Tibial artery (tissue), 4 donors: Measurements from ENCODE around the gene LDLRAD2.

ENCODE experiments used
- DNase-seq, 2 donors: peaks; one replicate each; pipeline ENCODE4 v3.0.0-alpha.2; 2019
- H3K27ac ChIP-seq, 2 donors: fragments of 200-600 bp; sonication (generic) in 1 of 2; 1 replicate in 1 of 2; 2 replicates in 1 of 2; pipeline ENCODE4 v1.5.1; 2018 to 2019; ENCODE audit warnings: mild to moderate bottlenecking in 1 of 2
- H3K27me3 ChIP-seq, 2 donors: fragments of 200-600 bp; sonication (generic) in 1 of 2; one replicate each; pipeline versions ENCODE4 v1.5.1 to v1.6.0; 2016 to 2019
- H3K36me3 ChIP-seq, 3 donors: fragments of 200-600 bp; sonication (generic) in 2 of 3; one replicate each; pipeline ENCODE4 v1.5.1; 2016 to 2019; ENCODE audit warnings: mild to moderate bottlenecking in 2 of 3
- H3K4me1 ChIP-seq, 4 donors: fragments of 200-600 bp; sonication (generic) in 2 of 4; 1 replicate in 3 of 4; 2 replicates in 1 of 4; pipeline ENCODE4 v1.5.1; 2016 to 2019
- H3K4me3 ChIP-seq, 2 donors: fragments of 200-600 bp; sonication (generic) in 1 of 2; 1 replicate in 1 of 2; 2 replicates in 1 of 2; pipeline ENCODE4 v1.5.1; 2018 to 2019; ENCODE audit warnings: mild to moderate bottlenecking in 2 of 2
- H3K9me3 ChIP-seq, 3 donors: fragments of 200-600 bp; sonication (generic) in 1 of 3; one replicate each; pipeline ENCODE4 v1.5.1; 2016 to 2019
- intact Hi-C: fragments of 100-400 bp; cut with DNase I; formaldehyde crosslinking; loops from one replicate; pipeline ENCODE4 v1.15.0; 2023; ENCODE audit warnings: low total_unique reads
- TF ChIP-seq, protein P1 (sequence below), 2 experiments: fragments of 200-600 bp in 1 of 2; fragments of 450-650 bp in 1 of 2; IDR thresholded peaks; one replicate each; pipeline ENCODE4 v1.5.1; 2017 to 2019; ENCODE audit warnings: antibody characterized with exemption in 2 of 2, mild to moderate bottlenecking in 1 of 2, moderate library complexity in 1 of 2

LDLRAD2 gene

GRCh38 chr1:21843208-21843607 lies 31.1 kb downstream of the LDLRAD2 start:
- no peak overlapping the region for H3K27ac ChIP-seq
- no peak overlapping the region for H3K4me3 ChIP-seq
- DNase-seq: no peak
- H3K36me3 ChIP-seq: peaks cover 100% of the 10 kb centered on the region in 3 donors
- H3K9me3 ChIP-seq: no peaks in the 10 kb centered on the region
- intact Hi-C loops: no loop called here
- no peaks in the 10 kb centered on the region for H3K4me1 ChIP-seq
- no peaks in the 10 kb centered on the region for H3K27me3 ChIP-seq
- TF ChIP-seq, protein P1, sequence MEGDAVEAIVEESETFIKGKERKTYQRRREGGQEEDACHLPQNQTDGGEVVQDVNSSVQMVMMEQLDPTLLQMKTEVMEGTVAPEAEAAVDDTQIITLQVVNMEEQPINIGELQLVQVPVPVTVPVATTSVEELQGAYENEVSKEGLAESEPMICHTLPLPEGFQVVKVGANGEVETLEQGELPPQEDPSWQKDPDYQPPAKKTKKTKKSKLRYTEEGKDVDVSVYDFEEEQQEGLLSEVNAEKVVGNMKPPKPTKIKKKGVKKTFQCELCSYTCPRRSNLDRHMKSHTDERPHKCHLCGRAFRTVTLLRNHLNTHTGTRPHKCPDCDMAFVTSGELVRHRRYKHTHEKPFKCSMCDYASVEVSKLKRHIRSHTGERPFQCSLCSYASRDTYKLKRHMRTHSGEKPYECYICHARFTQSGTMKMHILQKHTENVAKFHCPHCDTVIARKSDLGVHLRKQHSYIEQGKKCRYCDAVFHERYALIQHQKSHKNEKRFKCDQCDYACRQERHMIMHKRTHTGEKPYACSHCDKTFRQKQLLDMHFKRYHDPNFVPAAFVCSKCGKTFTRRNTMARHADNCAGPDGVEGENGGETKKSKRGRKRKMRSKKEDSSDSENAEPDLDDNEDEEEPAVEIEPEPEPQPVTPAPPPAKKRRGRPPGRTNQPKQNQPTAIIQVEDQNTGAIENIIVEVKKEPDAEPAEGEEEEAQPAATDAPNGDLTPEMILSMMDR (IDR thresholded peaks at IDR 0.05): no peak

DNA sequence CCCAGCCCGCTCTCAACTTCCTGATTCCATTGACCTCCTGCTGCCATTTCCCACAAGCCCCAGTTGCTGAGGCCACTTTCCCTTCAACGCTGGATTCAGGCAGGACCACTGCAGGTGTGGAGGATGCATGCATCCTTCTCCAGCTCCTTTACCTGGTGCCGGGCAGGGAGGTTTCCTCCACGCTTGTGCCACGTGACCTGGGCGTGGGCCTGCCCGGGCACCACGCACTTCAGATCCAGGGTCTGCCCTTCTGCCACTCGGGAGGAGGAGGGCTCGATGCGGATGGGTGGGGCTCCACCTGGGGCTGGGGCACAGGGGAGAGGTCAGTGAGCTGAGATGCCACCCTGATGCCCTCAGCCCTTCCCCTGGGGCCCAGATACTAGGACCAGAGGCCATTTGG lies 31.9 kb downstream of the LDLRAD2 start:
- Histone ChIP-seq H3K4me3 (no peak overlapping the region), H3K4me1 (no peaks in the 10 kb centered on the region), H3K36me3 (peaks cover 100% of the 10 kb centered on the region in 3 donors), H3K27ac (no peak overlapping the region), H3K9me3 (no peaks in the 10 kb centered on the region), H3K27me3 (no peaks in the 10 kb centered on the region)
- TF ChIP-seq, protein P1 (IDR thresholded peaks at IDR 0.05): no peak
- DNase-seq: no peak
- intact Hi-C loops: no loop called here

DNA sequence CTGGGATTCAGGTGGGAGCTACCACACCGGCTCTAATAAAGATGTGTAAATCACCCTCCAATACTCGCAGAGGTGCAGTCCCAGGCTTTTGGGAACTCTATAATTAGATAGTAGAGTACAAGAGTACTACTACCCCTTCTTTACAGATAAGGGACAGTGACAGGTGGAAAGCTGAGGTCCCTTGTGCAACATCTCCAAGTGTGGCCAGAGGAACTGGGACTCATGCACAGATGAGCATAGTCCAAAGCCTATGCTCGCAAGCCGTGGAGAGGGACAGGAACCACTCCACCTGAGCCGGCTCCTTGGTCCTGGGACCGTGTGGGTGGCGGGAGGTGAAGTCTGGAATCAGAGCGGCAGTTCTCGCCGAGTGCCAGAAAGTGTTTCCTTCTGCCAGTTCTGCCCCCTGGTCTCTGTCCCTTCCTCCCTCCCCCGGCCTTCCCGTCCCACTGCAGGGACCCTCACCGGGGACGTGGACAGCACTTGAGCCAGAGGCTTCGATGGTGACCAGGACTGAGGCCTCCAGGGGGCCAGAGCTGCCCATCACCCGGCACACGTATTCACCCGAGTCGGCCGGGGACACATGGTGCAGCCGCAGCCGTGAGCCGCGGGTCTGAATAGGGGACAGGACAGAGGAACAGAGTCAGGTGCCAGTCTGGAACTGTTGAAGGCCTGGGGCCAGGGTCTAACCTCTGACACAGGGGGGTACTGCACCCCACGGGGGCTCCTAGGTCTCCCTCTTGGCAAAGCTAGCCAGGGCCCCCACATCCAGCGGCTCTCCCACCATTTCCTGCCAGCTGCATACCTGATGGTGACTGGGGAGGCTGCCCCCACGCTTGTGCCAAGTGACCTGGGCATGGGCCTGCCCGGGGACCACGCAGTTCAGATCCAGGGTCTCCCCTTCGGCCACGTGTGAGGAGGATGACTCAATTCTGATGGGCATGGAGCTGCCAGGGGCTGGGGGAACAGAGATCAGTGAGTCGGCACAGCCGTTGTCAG lies 33.9 kb downstream of the LDLRAD2 start:
- Histone ChIP-seq H3K9me3 (no peaks in the 10 kb centered on the region), H3K36me3 (peaks cover 100% of the 10 kb centered on the region in 3 donors), H3K4me1 (no peaks in the 10 kb centered on the region), H3K27ac (no peak overlapping the region), H3K4me3 (no peak overlapping the region), H3K27me3 (no peaks in the 10 kb centered on the region)
- intact Hi-C loops: no loop called here
- TF ChIP-seq, protein P1 (IDR thresholded peaks at IDR 0.05): no peak
- DNase-seq: no peak

- Histone ChIP-seq H3K36me3 (peaks cover 100% of the 10 kb centered on the region in 3 donors), H3K27me3 (no peaks in the 10 kb centered on the region), H3K4me1 (no peaks in the 10 kb centered on the region), H3K4me3 (no peak overlapping the region), H3K9me3 (no peaks in the 10 kb centered on the region), H3K27ac (no peak overlapping the region)
- TF ChIP-seq, protein P1 (IDR thresholded peaks at IDR 0.05): no peak
- intact Hi-C loops: no loop called here
- DNase-seq: no peak
Observed at GRCh38 chr1:21847223-21848205, 35.4 kb downstream of the LDLRAD2 start.

DNA sequence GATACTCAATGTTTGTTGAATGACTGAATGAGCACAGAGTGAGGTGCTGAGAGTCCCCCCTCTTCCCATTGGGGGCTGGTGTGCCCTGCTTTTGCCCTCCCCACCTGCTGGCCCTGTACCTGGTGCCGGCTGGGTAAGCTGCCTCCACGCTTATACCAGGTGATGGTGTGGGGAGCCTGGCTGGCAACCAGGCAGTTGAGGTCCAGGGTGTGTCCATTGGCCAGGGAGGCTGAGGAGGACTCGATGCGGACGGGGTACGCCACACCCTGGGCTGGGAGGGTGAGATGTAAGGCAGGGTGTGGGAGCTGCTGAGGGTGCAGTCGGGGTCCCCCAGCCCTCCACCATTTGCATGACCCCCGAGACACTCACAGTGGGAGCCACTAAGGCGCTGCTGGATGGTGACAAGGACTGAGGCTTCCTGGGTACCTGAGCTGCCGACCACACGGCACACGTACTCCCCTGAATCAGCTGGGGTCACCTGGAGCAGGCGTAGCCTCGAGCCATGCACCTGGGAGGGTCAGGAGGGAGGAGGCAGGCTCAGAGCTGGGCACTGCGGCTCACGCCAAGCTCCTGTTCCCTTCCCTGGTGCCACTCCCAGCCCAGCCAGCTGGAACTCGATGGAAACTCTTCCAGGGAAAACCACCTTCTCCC lies 36.6 kb downstream of the LDLRAD2 start:
- no peak overlapping the region for H3K4me3 ChIP-seq
- no peaks in the 10 kb centered on the region for H3K9me3 ChIP-seq
- intact Hi-C loops: no loop called here
- no peak for DNase-seq
- no peak overlapping the region for H3K27ac ChIP-seq
- TF ChIP-seq, protein P1 (IDR thresholded peaks at IDR 0.05): no peak
- peaks cover 99 to 100% (median 100%) of the 10 kb centered on the region in 3 donors for H3K36me3 ChIP-seq
- no peaks in the 10 kb centered on the region for H3K4me1 ChIP-seq
- no peaks in the 10 kb centered on the region for H3K27me3 ChIP-seq
